Heart left ventricle (tissue), 16 donors: ENCODE data around the gene MALRD1. TPM values are rescaled to one million over a fixed set of nuclear protein-coding genes. Genes with fewer than 3 reads are reported as not detected.

Experiments
- ATAC-seq, 4 donors: fragments of 200-7000 bp; cut with Tn5 transposase; one replicate each; pipeline ENCODE4 v1.9.1; 2020 to 2022; ENCODE audit warnings: moderate library complexity in 4 of 4, mild to moderate bottlenecking in 3 of 4, moderate number of reproducible peaks in 1 of 4
- DNase-seq, 5 donors: peaks; one replicate each; pipeline ENCODE4 v3.0.0-alpha.2; 2020
- H3K27ac ChIP-seq, 12 donors: fragments of 200-600 bp; sonication (generic) in 4 of 12; one replicate each; pipeline versions ENCODE4 v1.5.0 to v1.8.0; 2016 to 2022; ENCODE audit warnings: mild to moderate bottlenecking in 2 of 12
- H3K27me3 ChIP-seq, 9 donors: fragments of 200-600 bp; sonication (generic) in 2 of 9; one replicate each; pipeline versions ENCODE4 v1.5.1 to v1.8.0; 2016 to 2022; ENCODE audit warnings: mild to moderate bottlenecking in 3 of 9
- H3K36me3 ChIP-seq, 9 donors: fragments of 200-600 bp; sonication (generic) in 2 of 9; one replicate each; pipeline versions ENCODE4 v1.5.0 to v1.8.0; 2018 to 2022; ENCODE audit warnings: mild to moderate bottlenecking in 2 of 9
- H3K4me1 ChIP-seq, 12 donors: fragments of 200-600 bp; sonication (generic) in 4 of 12; one replicate each; pipeline versions ENCODE4 v1.5.0 to v1.8.0; 2016 to 2022; ENCODE audit warnings: mild to moderate bottlenecking in 3 of 12
- H3K4me3 ChIP-seq, 12 donors: fragments of 200-600 bp; sonication (generic) in 4 of 12; one replicate each; pipeline versions ENCODE4 v1.5.0 to v1.8.0; 2017 to 2022; ENCODE audit warnings: mild to moderate bottlenecking in 9 of 12, moderate library complexity in 4 of 12
- H3K9me3 ChIP-seq, 12 donors: fragments of 200-600 bp; sonication (generic) in 4 of 12; one replicate each; pipeline versions ENCODE4 v1.5.0 to v1.8.0; 2016 to 2022; ENCODE audit warnings: mild to moderate bottlenecking in 1 of 12
- POLR2A ChIP-seq, 2 donors: fragments of 450-650 bp; IDR thresholded peaks; one replicate each; pipeline ENCODE4 v1.6.1; 2017; ENCODE audit warnings: antibody characterized with exemption in 2 of 2, mild to moderate bottlenecking in 2 of 2, moderate library complexity in 2 of 2
- WGBS, 4 donors: extraction: QIAGEN DNeasy Blood & Tissue Kit in 2 of 4; methylation state at CpG; one replicate each; pipeline versions ENCODE4 v1.1.5 to v1.1.7; 2013 to 2018; 5-methylcytosine and 5-hydroxymethylcytosine counted together
- intact Hi-C, 10 donors: fragments of 100-400 bp; cut with DNase I; formaldehyde crosslinking; loops; one replicate each; pipeline versions ENCODE4 v1.11.1 to v1.14.2; 2022
- polyA plus RNA-seq, 2 donors: library from polyadenylated mRNA; stranded (reverse); fragments of 200-250 nt; gene quantifications; one replicate each; pipeline ENCODE4 v1.2.3, GENCODE V29; 2013
- total RNA-seq, 9 donors: library from RNA; depleted of rRNA in 2 of 9; stranded (reverse); fragments of >200 nt in 2 of 9; fragmentation: NEBNext Ultra II Directional in 3 of 9; extraction: Animal tissue kit (Norgen Biotek cat#: 25700) in 3 of 9; gene quantifications; one replicate each; pipeline versions ENCODE4 v1.1.0 to v1.2.4, GENCODE V29; 2016 to 2023
- TF ChIP-seq, protein P1 (sequence below), 12 donors: fragments of 200-600 bp; sonication (generic) in 4 of 12; IDR thresholded peaks; one replicate each; pipeline versions ENCODE4 v1.5.0 to v1.8.0; 2018 to 2022; ENCODE audit warnings: antibody characterized with exemption in 12 of 12, mild to moderate bottlenecking in 5 of 12
- donor health status: ischemic (EF 13 %, LVEDD 7.1; RV severe dilation, severe dysfunction).
- donor health status: healthy with polysubstance abuse.
- donor health status: DM: no; HTN: yes; CAD: no.
- donor health status: DM: no; HTN: no; CAD: no.
- donor health status: ischemic (EF 25% LVEDD 6.9; RV normal size, moderate dysfunction).
- donor health status: ischemic (EF 25% LVEDD 5.7; RV mildly dilated, moderate dysfunction).
- donor health status: healthy.
- donor health status: DM: yes; HTN: yes; CAD: no.
- donor health status: ischemic (EF 35%, LVEDD 5.7; RV mildly dilated, moderate dysfunction).
- donor health status: nonischemic (EF 11% LVEDD 7.7; RV severe dilation, severe dysfunction).
- donor health status: DM: yes; HTN: yes; CAD: no.
- donor health status: PGD.
- donor health status: ischemic (EF 29% LVEDD 5.4; RV normal size, mild dysfunction).
- donor health status: nonischemic (EF 23%, LVEDD 6.1; RV moderate dilation, normal function).

Gene MALRD1
- total and polyA plus RNA-seq, 11 donors, result 0.12 to 1.1 (median 0.37) TPM; not detected in 1

DNA sequence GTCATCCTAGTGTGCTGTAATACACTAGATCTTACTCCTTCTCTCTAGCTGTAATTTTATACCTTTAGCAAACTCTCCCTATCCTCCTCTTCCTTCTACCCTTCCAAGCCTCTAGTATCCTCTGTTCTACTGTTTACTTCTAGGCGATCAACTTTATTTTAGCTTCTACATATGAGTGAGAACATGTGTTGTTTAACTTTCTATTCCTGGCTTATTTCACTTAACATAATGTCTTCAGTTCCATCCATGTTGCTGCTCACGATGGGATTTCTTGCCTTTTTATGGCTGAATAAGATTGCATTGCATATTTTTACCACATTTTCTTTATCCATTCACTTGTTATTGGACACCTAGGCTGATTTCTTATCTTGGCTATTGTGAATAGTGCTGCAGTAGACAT is 318.6 kb downstream of the MALRD1 start:
- intact Hi-C loops, result no loop called here
- no peak for ATAC-seq
- Histone ChIP-seq H3K36me3 (no peaks in the 10 kb centered on the region), H3K9me3 (peaks cover 0 to 8% (median 0%) of the 10 kb centered on the region in 12 donors), H3K27ac (no peak overlapping the region), H3K4me3 (no peak overlapping the region), H3K27me3 (no peaks in the 10 kb centered on the region), H3K4me1 (no peaks in the 10 kb centered on the region)
- WGBS, 4 donors, result 83 to 90% (median 88%) methylated on average over 2 of the region's 2 CpGs
- TF ChIP-seq, protein P1, sequence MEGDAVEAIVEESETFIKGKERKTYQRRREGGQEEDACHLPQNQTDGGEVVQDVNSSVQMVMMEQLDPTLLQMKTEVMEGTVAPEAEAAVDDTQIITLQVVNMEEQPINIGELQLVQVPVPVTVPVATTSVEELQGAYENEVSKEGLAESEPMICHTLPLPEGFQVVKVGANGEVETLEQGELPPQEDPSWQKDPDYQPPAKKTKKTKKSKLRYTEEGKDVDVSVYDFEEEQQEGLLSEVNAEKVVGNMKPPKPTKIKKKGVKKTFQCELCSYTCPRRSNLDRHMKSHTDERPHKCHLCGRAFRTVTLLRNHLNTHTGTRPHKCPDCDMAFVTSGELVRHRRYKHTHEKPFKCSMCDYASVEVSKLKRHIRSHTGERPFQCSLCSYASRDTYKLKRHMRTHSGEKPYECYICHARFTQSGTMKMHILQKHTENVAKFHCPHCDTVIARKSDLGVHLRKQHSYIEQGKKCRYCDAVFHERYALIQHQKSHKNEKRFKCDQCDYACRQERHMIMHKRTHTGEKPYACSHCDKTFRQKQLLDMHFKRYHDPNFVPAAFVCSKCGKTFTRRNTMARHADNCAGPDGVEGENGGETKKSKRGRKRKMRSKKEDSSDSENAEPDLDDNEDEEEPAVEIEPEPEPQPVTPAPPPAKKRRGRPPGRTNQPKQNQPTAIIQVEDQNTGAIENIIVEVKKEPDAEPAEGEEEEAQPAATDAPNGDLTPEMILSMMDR (IDR thresholded peaks at IDR 0.05), result no peak
- no peak for TF ChIP-seq POLR2A (IDR thresholded peaks at IDR 0.05)
- DNase-seq, result no peak

DNA sequence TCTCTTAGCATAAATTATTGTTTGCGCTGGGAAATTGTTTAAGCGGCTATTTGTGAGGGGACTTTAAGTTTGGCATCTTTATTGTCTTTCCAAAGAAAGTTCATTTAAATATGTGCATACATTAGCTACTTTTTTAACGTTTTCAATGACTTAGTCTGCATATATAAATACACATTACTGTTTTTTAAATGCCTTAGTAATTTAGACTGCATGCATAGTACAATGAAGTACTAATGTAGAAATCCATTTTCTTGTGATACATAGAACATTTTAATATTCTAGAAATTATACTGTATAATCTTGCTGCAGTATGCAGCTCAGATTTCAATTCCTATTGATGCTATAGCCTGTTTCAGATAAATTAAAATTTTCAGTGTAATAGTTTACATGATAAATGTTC is 325.4 kb downstream of the MALRD1 start:
- no peak overlapping the region for H3K4me3 ChIP-seq
- no peaks in the 10 kb centered on the region for H3K36me3 ChIP-seq
- TF ChIP-seq, protein P1 (IDR thresholded peaks at IDR 0.05), result no peak
- TF ChIP-seq POLR2A (IDR thresholded peaks at IDR 0.05), result no peak
- H3K4me1 ChIP-seq, result no peaks in the 10 kb centered on the region
- WGBS, 4 donors, result 56 to 60% (median 58%) methylated on average over 3 of the region's 3 CpGs
- H3K27ac ChIP-seq, result no peak overlapping the region
- intact Hi-C loops, result no loop called here
- no peaks in the 10 kb centered on the region for H3K27me3 ChIP-seq
- DNase-seq (no peak), ATAC-seq (no peak)
- no peaks in the 10 kb centered on the region for H3K9me3 ChIP-seq

- H3K4me3 ChIP-seq, result no peak overlapping the region
- no peak for TF ChIP-seq POLR2A (IDR thresholded peaks at IDR 0.05)
- TF ChIP-seq, protein P1 (IDR thresholded peaks at IDR 0.05), result no peak
Measured at GRCh38 chr10:19385846-19386450, 337.3 kb downstream of the MALRD1 start.

DNA sequence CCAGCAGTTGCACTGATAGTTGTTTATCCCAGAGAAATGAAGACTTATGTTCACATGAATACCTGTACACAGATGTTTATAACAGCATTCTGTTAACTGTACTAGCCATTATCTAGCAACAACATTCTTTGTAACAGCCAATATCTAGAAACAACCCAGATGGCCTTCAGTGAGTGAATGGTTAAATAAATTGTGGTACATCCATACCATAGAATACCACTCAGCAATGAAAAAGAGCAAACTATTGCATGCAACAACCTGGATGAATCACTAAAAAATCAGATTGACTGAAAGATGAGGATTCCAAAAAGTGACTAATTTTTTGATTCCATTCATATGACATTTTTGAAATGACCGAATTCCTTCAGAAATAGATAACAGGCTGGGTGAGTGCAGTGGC is 360.3 kb downstream of the MALRD1 start:
- no peak overlapping the region for H3K27ac ChIP-seq
- no peaks in the 10 kb centered on the region for H3K4me1 ChIP-seq
- DNase-seq (no peak), ATAC-seq (no peak)
- WGBS, 4 donors, result 81 to 95% (median 86%) methylated on average over 1 of the region's 1 CpG
- H3K9me3 ChIP-seq, result peaks cover 0 to 7% (median 0%) of the 10 kb centered on the region in 12 donors
- H3K27me3 ChIP-seq, result no peaks in the 10 kb centered on the region
- no peak for TF ChIP-seq POLR2A (IDR thresholded peaks at IDR 0.05)
- TF ChIP-seq, protein P1 (IDR thresholded peaks at IDR 0.05), result no peak
- no peaks in the 10 kb centered on the region for H3K36me3 ChIP-seq
- intact Hi-C loops, result loop anchor here in 1 of 10 donors (5.0 kb wide), 1 partner anchor 1363 kb away; no protein-coding TSS in a partner anchor
- no peak overlapping the region for H3K4me3 ChIP-seq

More at GRCh38 chr10:19385846-19386450, 337.3 kb downstream of the MALRD1 start:
- Histone ChIP-seq H3K9me3 (peaks cover 0 to 9% (median 0%) of the 10 kb centered on the region in 12 donors), H3K36me3 (no peaks in the 10 kb centered on the region), H3K27ac (no peak overlapping the region), H3K4me1 (no peaks in the 10 kb centered on the region), H3K27me3 (no peaks in the 10 kb centered on the region)
- ATAC-seq, result no peak
- WGBS, 4 donors, result 62 to 78% (median 73%) methylated on average over 3 of the region's 3 CpGs
- no peak for DNase-seq
- intact Hi-C loops, result no loop called here
